ENCODE results near the gene DFFA.
"Not testable (repeated sequence)": the region's sequence is repeated elsewhere in the genome, so short reads cannot be mapped to it uniquely, and the experiment has no call there.

The DFFA gene

DNA sequence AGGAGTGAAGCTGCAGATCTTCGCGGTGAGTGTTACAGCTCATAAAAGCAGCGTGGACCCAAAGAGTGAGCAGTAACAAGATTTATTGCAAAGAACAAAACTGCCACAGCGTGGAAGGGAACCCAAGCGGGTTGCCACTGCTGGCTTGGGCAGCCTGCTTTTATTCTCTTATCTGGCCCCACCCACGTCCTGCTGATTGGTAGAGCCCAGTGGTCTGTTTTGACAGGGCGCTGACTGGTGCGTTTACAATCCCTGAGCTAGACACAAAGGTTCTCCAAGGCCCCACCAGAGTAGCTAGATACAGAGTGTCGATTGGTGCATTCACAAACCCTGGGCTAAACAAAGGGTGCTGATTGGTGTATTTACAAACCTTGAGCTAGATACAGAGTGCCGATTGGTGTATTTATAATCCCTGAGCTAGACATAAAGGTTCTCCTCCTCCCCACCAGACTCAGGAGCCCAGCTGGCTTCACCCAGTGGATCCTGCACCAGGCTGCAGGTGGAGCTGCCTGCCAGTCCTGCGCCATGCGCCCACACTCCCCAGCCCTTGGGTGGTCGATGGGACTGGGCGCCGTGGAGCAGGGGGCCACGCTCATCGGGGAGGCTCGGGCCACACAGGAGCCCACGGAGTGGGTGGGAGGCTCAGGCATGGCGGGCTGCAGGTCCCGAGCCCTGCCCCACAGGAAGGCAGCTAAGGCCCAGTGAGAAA, 46.3 kb downstream of the DFFA start:
- DNase-seq, result not testable (repeated sequence)

DNA sequence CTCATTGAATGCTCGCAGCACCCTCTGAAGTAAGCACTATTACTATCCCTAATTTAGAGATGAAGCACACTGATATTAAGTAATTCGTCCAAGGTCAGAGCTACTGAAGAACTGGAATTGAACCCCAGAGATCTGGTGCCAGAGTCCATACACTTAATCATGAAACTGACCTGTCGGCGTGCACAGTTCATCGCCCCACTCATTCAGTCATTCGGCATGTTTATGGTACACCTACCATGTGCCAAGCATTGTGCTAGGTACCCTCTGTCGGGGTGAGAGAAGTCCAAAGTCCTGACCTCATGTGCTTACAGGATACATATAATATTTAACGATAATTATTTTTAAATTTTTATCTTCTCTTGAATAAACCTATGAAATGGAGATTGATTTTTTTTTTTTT, 47.7 kb downstream of the DFFA start:
- no peak for DNase-seq

DNA sequence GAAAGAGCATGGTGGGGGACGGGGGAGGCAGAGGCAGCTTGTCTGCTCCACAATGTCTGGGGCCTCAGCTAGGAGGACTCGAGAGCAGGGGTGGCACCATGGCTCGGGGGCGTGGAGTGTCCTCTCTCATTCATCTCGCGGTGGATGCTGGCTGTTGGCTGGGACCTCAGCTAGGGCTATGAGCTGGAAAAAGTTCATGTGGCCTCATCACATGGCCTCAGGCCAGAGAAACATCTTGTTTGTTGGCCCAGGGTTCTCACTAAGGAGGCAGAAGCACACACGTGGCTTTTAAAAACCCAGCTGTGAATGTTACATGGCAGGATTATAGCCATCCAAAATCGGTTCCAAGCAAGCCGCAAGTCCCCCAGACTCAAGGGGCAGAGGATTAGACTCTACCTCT, 48.3 kb downstream of the DFFA start:
- DNase-seq, result no peak

DNA sequence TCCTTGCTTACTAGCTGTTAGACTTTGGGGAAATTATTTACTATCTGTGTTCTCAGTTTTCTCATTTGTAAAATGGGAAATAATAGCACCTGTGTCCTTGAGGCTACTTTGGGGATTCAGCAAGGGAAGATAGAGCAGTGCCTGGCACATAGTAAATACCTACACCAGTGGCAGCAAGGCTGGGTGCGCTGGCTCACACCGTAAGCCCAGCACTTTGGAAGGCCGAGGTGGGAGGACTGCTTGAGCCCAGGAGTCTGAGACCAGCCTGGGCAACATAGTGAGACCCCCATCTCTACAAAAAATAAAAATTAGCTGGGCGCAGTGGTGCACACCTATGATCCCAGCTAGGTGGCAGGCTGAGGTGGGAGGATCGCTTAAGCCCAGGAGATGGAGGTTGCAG, 50.7 kb downstream of the DFFA start:
- DNase-seq, result no peak

DNA sequence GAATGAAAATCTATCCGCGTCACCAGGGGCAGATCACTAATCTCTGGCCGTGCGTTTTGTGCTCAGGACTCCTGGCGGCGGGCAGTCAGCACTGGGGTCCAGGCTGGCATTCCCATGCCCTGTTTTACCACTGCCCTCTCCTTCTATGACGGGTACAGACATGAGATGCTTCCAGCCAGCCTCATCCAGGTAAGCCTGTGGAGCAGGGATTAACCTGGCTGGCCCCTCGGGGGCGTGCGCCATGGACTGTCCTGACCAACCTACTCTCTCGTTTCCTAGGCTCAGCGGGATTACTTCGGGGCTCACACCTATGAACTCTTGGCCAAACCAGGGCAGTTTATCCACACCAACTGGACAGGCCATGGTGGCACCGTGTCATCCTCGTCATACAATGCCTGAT, 53.0 kb downstream of the DFFA start:
- DNase-seq, result no peak

DNA sequence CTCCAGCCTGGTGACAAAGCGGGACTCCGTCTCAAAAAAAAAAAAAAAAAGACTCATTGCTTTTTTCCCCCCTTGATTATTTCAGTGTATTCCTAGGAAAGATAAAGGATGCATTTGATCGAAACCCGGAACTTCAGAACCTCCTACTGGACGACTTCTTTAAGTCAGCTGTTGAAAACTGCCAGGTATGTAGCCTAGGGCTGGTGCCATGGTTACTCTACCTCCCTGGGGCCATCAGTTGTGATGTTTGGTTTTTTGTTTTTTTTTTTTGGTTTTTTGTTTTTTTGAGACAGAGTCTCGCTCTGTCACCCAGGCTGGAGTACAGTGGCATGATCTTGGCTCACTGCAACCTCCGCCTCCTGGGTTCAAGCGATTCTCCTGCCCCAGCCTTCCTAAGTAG, 53.6 kb downstream of the DFFA start:
- not testable (repeated sequence) for DNase-seq

DNA sequence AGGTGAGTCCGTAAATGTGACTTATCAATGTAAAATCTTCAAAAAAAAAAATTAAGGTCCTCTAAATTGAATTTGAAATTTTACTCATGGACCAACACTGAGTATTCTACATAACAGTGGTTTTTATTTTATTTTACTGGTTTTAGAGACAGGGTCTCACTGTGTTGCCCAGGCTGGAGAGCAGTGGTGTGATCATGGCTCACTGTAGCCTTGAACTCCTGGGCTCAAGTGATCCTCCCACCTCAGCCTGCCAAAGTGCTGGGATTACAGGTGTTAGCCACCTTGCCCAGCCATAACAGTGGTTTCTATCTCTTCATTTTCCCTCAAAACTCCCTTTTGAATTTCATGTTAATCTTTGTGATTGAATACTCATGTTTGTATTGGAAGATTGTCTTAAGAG, 56.4 kb downstream of the DFFA start:
- not testable (repeated sequence) for DNase-seq

DNA sequence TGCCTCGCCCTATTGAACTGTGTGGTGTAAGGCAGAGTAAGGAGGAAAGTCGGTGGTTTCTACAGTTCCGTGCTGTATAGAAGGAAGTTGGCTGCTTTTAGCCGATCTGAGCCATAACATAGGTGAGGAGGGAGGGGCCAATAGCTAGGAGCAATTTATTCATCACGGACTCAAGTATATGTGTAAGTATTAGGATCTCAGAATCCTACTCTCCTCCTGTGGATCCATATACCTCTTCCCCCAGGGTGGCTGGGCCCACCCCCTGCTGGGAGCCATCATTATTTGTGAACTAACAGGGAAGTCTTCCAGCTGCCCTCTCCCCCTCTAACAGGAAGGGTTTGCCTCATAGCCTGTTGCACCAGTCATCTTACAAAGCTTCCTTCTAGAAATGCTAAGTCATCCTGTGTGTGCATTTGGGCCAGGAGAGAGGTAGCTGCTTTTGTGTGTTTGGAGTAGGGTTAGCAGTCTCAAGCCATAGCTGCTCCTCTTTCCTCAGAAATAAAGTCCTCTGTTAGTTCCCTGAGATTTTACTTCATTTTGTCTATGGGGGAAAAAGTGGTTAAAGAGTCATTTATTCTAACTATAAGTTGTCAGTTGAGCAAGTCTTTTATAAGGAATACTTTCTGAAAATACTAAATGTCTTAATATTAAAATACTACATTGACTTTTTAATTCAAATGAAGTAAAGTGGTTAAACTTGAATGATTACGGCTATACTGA, 57.0 kb downstream of the DFFA start:
- no peak for DNase-seq

DNA sequence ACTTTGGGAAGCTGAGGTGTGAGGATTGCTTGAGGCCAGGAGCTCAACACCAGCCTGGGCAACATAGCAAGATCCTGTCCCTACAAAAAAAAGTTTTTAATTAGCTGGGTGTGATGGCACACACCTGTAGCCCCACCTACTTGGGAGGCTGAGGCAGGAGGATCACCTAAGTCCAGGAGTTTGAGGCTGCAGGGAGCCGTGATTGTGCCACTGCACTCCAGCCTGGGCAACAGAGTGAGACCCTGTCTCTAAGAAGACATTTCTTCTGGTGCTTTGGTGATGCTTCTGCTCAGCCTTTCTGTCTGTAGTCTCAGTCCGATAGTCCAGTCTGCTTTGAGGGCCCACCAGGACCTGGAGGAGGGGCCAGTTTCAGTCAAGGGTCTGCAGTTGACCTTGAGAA, 65.1 kb downstream of the DFFA start:
- DNase-seq, result no peak
